ENCODE results near the gene CPNE8. TPM values are rescaled to one million over a fixed set of nuclear protein-coding genes. Genes with fewer than 3 reads are reported as not detected.

The CPNE8 gene
- total RNA-seq, 3 donors from 2014 or later = 11.3 to 29.8 (median 28.3) TPM

DNA sequence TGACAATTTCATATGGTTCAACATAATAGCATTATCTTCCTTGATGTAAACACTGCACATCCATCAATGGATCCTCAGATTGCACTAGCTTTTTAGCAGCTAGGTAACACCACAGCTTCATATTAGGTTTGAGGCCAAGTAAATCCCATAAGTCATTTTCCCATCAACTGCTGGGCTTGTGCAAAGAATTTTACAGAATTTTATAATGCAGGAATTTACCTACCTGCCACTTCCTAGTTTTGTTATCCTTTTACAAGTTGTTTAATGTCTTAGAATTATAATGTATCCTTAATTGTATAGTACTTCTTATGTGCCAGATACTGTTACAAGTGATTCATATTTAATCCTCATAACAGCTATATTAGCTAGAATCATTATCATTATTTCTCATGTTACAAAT is 36.4 kb downstream of the CPNE8 start:
- Histone ChIP-seq H3K4me3 (no peak overlapping the region), H3K27ac (no peak overlapping the region), H3K9me3 (no peaks in the 10 kb centered on the region), H3K36me3 (no peaks in the 10 kb centered on the region), H3K27me3 (no peaks in the 10 kb centered on the region), H3K4me1 (no peaks in the 10 kb centered on the region)
- no peak for DNase-seq (ENCODE audit: low spot score in 2 of 2)
- intact Hi-C loops (cut with DNase I; ENCODE audit: low total_unique reads) = no loop called here
- TF ChIP-seq POLR2A (IDR thresholded peaks at IDR 0.05) = no peak
- TF ChIP-seq POLR2AphosphoS5 (IDR thresholded peaks at IDR 0.05) = no peak
- TF ChIP-seq, protein P1, sequence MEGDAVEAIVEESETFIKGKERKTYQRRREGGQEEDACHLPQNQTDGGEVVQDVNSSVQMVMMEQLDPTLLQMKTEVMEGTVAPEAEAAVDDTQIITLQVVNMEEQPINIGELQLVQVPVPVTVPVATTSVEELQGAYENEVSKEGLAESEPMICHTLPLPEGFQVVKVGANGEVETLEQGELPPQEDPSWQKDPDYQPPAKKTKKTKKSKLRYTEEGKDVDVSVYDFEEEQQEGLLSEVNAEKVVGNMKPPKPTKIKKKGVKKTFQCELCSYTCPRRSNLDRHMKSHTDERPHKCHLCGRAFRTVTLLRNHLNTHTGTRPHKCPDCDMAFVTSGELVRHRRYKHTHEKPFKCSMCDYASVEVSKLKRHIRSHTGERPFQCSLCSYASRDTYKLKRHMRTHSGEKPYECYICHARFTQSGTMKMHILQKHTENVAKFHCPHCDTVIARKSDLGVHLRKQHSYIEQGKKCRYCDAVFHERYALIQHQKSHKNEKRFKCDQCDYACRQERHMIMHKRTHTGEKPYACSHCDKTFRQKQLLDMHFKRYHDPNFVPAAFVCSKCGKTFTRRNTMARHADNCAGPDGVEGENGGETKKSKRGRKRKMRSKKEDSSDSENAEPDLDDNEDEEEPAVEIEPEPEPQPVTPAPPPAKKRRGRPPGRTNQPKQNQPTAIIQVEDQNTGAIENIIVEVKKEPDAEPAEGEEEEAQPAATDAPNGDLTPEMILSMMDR (IDR thresholded peaks at IDR 0.05) = no peak

DNA sequence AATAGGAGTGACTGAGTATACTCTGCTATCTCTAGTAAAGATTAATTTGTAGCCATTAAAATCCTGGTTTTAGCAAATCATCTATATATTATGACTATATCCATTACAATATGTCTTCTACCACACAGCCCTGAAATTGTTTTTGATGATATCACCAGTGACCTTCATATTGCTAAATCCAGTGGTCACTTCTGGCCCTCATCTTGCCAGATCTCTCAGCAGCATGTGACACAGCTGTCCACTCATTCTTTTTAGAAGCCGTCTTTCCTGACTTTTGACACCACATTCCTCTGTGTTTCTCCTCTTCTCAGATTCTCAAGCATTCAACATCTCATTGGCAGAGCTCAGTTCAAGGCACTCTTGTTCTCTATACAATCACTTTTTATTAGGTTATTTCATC is 54.9 kb downstream of the CPNE8 start:
- no peaks in the 10 kb centered on the region for H3K27me3 ChIP-seq
- H3K4me3 ChIP-seq = no peak overlapping the region
- DNase-seq (ENCODE audit: low spot score in 2 of 2) = no peak
- H3K27ac ChIP-seq = no peak overlapping the region
- intact Hi-C loops (cut with DNase I; ENCODE audit: low total_unique reads) = no loop called here
- TF ChIP-seq POLR2A (IDR thresholded peaks at IDR 0.05) (no peak), POLR2AphosphoS5 (IDR thresholded peaks at IDR 0.05) (no peak)
- TF ChIP-seq, protein P1 (IDR thresholded peaks at IDR 0.05) = no peak
- H3K9me3 ChIP-seq = peaks cover 0 to 8% of the 10 kb centered on the region in 2 donors
- no peaks in the 10 kb centered on the region for H3K4me1 ChIP-seq
- H3K36me3 ChIP-seq = no peaks in the 10 kb centered on the region

DNA sequence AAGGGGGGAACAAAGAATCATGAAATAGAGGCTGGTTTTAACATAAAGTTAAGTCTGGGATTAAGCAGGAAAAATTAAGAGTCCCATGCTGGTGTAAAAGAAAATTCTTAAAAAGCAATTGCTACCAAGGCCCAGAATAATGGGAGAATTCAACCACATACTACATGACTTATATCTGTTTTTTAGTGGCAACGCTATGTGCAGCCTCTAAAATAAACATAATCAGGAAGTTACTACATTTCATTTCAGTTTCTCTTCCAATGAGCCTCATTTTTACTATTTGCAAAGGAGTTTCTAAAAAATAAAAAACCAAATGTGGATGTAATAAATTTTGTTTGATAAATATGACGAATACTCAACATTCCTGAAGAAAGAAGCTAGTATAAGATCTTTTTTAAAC is 58.1 kb downstream of the CPNE8 start:
- no peak for DNase-seq (ENCODE audit: low spot score in 2 of 2)
- Histone ChIP-seq H3K4me3 (no peak overlapping the region), H3K4me1 (no peaks in the 10 kb centered on the region), H3K9me3 (no peaks in the 10 kb centered on the region), H3K27me3 (no peaks in the 10 kb centered on the region), H3K36me3 (no peaks in the 10 kb centered on the region), H3K27ac (no peak overlapping the region)
- TF ChIP-seq, protein P1 (IDR thresholded peaks at IDR 0.05) = no peak
- no peak for TF ChIP-seq POLR2A (IDR thresholded peaks at IDR 0.05)
- no peak for TF ChIP-seq POLR2AphosphoS5 (IDR thresholded peaks at IDR 0.05)
- intact Hi-C loops (cut with DNase I; ENCODE audit: low total_unique reads) = no loop called here

DNA sequence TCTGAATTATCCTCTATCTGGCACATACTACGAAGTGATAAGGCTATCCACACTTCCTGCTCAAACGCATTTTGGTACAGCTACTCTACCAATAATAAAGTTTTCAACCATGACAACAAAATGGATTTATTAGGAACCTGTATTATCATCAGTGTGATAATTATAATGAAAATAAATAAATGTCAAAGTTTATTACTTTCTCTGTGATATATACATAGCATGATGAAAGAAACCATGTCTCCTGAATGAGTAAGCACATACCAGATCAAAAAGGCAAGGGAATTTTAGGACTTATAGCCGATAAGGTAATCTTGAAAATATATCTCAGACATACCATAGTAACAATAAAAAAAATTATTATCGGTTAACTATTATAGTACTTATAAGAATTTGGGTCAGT is 61.1 kb downstream of the CPNE8 start:
- Histone ChIP-seq H3K27me3 (no peaks in the 10 kb centered on the region), H3K4me3 (no peak overlapping the region), H3K4me1 (no peaks in the 10 kb centered on the region), H3K27ac (no peak overlapping the region), H3K9me3 (no peaks in the 10 kb centered on the region), H3K36me3 (no peaks in the 10 kb centered on the region)
- TF ChIP-seq, protein P1 (IDR thresholded peaks at IDR 0.05) = no peak
- no peak for TF ChIP-seq POLR2AphosphoS5 (IDR thresholded peaks at IDR 0.05)
- TF ChIP-seq POLR2A (IDR thresholded peaks at IDR 0.05) = no peak
- DNase-seq (ENCODE audit: low spot score in 2 of 2) = no peak
- intact Hi-C loops (cut with DNase I; ENCODE audit: low total_unique reads) = no loop called here

DNA sequence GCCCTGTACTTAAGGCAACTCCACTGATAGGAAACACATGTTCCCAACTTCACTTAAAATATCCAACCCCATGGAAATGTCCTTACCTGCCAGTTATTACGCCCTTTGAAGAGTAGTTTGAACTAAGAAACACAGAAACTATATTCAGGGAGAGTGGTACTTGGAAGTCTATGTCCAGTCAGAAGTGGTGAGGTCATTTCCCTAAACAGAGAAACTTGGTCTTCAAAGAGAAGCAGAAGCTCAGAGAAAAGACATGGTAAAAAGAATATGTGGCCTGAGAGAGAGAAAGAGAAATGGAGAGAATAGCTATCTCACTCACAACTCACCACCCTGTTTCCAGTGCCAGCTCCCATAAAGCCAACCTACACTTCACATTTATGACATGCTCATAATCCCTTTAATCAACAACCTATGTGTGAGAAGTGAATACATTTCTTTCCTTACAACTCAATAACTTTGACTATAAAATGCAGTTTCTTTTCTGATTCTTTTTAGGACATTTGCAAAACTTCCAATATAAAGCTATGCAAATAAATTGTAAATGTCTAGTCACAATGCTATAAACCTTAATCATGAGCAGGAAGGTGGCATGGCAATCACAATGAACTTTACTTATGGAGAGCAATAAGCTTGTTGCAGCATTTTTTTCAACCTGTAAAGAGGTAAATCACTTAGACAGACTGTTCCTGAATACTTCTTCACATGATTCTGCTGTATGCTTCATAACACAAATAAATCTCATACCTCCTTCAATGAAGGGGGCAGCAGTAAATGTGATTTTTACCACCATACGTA is 67.1 kb downstream of the CPNE8 start:
- TF ChIP-seq POLR2A (IDR thresholded peaks at IDR 0.05) = no peak
- Histone ChIP-seq H3K36me3 (no peaks in the 10 kb centered on the region), H3K4me3 (no peak overlapping the region), H3K27ac (no peak overlapping the region), H3K27me3 (no peaks in the 10 kb centered on the region), H3K4me1 (no peaks in the 10 kb centered on the region), H3K9me3 (no peaks in the 10 kb centered on the region)
- intact Hi-C loops (cut with DNase I; ENCODE audit: low total_unique reads) = no loop called here
- no peak for DNase-seq (ENCODE audit: low spot score in 2 of 2)
